Fibroblast of villous mesenchyme (primary cell): ENCODE measurements around the gene LKAAEAR1. TPM values are rescaled to one million over a fixed set of nuclear protein-coding genes. Genes with fewer than 3 reads are reported as not detected.

Experiments
- DNase-seq: peaks from one replicate; pipeline ENCODE4 v3.0.0-alpha.2; 2010; ENCODE audit warnings: low read depth
- H3K4me3 ChIP-seq: 2 replicates; pipeline ENCODE4 v1.5.1; 2011; ENCODE audit warnings: low read depth, mild to moderate bottlenecking, low read length
- total RNA-seq: library from RNA; depleted of rRNA; stranded (reverse); fragments of >200 nt; gene quantifications from 2 replicates; pipeline ENCODE4 v1.2.3, GENCODE V29; 2012
- TF ChIP-seq, protein P1 (sequence below): IDR thresholded peaks from 2 replicates; pipeline ENCODE4 v1.5.1; 2012; ENCODE audit warnings: low read depth, mild to moderate bottlenecking, low read length; ENCODE audit not compliant: insufficient read depth

The LKAAEAR1 gene
- total RNA-seq, 1 donor: not detected

DNA sequence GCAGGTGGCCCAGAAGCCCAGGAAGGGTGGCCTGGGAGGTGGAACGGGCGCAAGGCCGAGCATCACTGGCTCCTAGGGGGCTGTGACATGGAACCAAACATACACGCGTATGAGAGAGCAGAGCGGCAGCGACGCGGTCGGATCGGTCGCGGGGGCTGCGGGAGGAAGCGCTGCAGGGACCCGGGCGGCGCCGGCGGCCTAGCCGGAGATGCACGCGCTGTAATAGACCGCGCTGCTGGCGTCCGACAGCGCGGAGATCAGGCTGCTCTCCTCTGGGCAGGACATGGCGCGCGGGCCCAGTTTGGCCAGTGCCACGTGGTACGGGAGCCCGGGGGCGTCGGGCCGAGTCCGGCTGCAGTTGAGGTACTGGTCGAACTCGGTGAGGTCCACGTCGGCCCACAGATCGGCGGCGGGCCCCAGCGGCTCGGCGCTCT lies 36.2 kb downstream of the LKAAEAR1 start:
- TF ChIP-seq, protein P1, sequence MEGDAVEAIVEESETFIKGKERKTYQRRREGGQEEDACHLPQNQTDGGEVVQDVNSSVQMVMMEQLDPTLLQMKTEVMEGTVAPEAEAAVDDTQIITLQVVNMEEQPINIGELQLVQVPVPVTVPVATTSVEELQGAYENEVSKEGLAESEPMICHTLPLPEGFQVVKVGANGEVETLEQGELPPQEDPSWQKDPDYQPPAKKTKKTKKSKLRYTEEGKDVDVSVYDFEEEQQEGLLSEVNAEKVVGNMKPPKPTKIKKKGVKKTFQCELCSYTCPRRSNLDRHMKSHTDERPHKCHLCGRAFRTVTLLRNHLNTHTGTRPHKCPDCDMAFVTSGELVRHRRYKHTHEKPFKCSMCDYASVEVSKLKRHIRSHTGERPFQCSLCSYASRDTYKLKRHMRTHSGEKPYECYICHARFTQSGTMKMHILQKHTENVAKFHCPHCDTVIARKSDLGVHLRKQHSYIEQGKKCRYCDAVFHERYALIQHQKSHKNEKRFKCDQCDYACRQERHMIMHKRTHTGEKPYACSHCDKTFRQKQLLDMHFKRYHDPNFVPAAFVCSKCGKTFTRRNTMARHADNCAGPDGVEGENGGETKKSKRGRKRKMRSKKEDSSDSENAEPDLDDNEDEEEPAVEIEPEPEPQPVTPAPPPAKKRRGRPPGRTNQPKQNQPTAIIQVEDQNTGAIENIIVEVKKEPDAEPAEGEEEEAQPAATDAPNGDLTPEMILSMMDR: no peak
- no peak for DNase-seq
- no peak overlapping the region for H3K4me3 ChIP-seq

DNA sequence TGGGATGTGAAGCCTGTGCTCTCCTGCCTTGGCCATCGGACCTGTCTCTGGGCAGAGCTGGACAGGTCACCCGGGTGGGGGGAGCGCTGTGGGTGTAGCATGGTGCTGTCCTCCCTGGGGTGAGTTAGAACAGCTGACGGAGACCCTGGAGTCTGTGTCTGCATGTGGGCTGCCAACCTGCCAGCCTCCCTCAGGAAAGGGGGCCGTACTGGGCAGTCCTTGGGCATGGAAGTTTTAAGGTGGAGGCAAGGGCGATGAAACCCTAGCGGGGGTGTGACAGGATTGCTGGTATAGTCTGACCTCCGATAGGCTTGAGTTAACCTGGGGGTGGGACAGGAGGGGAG lies 37.2 kb downstream of the LKAAEAR1 start:
- TF ChIP-seq, protein P1: no peak
- DNase-seq: no peak
- no peak overlapping the region for H3K4me3 ChIP-seq

DNA sequence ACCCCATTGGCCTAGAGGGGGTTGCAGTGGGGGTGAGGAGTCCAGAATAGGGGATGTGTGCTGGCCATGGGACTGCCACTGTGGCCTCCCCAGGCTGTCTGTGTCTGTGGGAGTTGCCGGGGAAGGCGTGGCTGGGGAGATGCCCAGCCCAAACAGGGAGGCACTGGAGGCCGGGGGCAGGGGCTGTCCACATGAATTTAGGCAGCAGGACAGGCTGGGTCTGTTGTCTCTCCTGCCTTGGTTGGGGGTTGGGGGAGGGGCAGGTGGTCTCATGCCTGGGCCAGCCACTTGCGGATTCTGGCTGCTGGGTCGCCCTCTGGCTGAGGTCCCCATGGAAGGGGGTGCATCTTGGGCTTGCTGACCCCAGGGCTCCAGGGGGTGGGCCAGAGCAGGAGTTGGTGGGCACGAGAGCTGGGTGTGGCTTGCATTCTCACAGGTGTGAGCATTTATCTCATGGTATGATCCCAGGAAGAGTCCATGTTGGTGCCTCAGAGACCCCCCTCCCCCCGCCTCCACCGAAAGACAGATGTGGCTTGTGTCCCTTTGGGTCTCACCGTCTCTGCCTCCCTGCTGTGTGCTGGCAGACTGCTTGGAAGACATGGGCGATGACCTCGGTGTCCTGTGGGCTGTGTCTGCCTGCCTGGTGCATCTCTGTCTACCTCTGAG lies 38.7 kb downstream of the LKAAEAR1 start:
- no peak for DNase-seq
- H3K4me3 ChIP-seq: no peak overlapping the region
- TF ChIP-seq, protein P1: no peak

DNA sequence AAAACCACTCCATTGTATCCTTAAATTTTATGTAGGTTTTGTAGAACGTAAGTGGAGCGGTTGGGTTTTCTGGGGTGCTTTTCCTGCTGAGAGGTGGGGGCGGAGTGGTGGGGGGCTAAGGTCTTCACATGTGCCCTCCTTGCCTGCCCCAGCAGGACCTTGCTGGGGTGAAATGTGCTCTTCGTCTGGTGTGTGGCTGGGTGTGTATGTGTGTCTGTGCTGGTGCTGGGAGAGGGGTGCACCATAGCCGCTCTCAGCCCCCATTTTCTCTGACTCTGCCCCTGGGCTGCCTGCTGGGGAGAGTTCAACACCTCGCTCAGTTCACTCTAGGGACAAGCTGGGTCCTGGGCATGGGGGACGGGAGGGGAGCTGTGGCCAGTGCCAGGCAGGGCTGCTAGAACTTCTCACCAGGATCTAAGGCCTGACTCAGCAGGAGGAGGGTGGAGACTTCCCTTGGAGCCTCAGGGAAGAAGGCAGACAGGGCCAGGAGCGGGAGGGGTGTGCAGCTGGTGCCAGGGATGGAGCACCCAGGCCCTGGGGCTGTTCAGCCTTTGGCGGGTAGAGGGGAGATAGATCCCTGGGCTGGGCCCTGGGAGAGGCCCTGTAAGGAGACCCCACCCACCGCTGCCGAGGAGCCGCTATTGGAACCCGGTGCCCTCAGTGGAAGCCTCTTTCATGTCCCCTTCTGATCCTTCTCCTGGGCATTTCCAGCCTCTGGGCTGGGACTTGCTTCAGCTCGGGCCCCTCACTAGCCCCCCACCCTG lies 39.5 kb downstream of the LKAAEAR1 start:
- TF ChIP-seq, protein P1: no peak
- H3K4me3 ChIP-seq: no peak overlapping the region
- peak; percentile 36 for DNase-seq

DNA sequence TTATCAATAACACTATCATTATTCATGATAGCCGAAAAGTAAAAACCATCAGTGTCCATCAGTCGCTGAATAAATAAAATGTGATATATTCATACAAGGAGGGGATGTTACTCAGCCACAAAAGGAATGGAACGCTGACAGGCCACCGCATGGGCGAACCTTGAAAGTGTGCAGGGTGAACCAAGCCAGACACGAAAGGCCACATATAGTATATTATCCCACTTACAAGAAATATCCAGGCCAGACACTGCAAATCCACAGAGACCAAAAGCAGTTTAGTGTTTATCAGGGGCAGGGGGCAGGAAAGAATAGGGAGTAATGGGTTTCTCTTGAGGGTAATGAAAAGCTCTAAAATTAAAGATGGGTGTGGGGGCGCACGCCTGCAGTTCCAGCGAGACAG lies 40.4 kb downstream of the LKAAEAR1 start:
- no peak for DNase-seq
- TF ChIP-seq, protein P1: no peak
- no peak overlapping the region for H3K4me3 ChIP-seq

DNA sequence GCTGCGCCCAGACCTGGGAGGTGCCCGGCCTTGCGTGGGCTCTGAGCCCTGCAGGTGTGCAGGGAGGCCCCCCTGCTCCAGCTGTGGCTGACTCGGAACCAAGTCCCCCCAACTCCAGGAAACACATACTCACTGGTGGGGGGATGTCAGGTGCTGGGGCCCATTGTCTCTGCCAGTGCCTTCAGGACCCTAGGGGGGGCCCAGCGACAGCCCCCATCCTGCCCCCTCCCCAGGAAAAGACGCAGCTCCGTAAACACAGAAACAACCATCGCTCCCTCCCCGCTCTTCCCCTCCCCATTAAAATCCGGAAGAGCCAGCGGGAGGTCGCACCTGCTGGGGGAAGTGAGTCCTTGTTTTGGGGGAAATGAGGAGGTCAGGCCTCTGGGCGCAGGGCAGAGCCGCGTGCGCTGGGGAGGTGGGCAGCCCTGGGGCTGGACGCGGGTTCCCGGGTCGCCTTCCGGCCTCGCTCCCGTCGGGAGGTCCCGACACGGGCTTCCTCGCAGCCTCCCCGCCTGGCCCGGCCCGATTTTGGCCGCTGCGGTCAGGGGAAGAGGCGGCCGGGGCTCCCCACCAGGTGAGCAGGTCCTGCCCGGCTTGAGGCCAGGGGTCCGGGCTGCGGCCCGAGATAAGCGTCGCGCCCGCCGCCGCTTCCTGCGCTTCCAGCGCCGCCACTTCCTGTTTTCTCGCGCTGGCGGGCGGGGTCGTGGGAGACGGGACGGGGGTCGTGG lies 42.0 kb downstream of the LKAAEAR1 start:
- H3K4me3 ChIP-seq: peak overlapping the region; percentile 50
- TF ChIP-seq, protein P1: no peak
- no peak for DNase-seq
